ENCODE results near the gene KCNG3. TPM values are rescaled to one million over a fixed set of nuclear protein-coding genes. Genes with fewer than 3 reads are reported as not detected.

Gene KCNG3
- total and polyA plus RNA-seq, 2 of the 13 experiments (the other 11 are each of a cell fraction or from before 2014, with no cell fraction given), result 2.8 to 4.8 TPM

DNA sequence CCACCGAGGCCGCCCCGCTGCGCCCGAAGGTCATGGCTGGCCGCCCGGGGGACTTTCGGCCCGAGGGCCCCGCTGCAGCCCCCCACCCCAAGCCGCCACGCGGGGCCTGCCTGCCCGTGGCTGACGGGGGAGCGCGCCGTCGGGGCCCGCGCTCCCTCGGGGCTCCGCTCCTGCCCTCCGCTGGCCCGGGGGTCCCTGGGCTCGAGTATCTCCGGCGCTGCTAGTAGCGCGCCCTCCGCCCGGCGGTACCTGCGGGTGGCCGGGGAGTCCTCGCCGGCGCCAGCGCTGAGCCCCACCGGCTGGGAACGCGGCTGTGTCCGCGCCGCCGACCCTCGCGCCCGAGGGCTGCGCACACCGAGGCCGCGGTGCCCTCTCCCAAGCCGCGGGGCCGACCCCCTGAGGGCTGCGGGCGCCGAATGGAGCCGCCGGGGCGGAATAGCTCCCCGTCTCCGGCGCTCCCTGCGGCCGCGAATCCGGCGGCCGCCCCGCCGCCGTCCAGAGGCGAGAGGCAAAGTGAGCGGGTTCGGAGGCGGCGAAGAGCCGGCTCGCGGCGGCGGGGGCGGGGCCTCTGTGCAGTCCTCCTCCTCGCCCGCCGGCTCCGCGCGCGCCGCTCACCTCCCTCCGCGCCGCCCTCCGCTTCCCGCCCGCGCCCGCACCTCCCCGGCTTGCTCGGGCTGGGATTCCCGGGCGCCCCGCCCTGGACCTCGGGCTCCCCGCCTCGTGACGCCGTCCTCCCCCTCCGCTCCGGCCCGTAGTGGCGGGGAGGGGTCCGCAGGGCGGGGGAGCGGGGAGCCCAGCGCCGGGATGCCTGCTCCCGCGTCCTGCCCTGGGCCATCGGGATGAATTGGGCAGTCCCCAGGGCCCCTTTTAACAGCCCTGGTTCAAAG lies at the start of gene KCNG3 (continued):
- TF ChIP-seq, protein P1, sequence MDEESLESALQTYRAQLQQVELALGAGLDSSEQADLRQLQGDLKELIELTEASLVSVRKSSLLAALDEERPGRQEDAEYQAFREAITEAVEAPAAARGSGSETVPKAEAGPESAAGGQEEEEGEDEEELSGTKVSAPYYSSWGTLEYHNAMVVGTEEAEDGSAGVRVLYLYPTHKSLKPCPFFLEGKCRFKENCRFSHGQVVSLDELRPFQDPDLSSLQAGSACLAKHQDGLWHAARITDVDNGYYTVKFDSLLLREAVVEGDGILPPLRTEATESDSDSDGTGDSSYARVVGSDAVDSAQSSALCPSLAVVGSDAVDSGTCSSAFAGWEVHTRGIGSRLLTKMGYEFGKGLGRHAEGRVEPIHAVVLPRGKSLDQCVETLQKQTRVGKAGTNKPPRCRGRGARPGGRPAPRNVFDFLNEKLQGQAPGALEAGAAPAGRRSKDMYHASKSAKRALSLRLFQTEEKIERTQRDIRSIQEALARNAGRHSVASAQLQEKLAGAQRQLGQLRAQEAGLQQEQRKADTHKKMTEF (CRISPR knock-in tag; IDR thresholded peaks at IDR 0.05), result peak; percentile 3; the same call in 1 of the 2 replicates
- TF ChIP-seq POLR2AphosphoS5 (IDR thresholded peaks at IDR 0.05; ENCODE audit: low read depth, low read length) (peak; percentile 70), ZFX (CRISPR knock-in tag; IDR thresholded peaks at IDR 0.05; ENCODE audit: low read depth) (peak; percentile 48; the same call in 1 of the 2 replicates), SMAD1 (CRISPR knock-in tag; IDR thresholded peaks at IDR 0.05; ENCODE audit: borderline replicate concordance, low read depth) (peak; percentile 35; the same call in 1 of the 2 replicates), SMAD3 (CRISPR knock-in tag; IDR thresholded peaks at IDR 0.05) (0 out of 2 replicates have a peak, but pooled peaks have one; percentile 0), WIZ (CRISPR knock-in tag; IDR thresholded peaks at IDR 0.05) (no peak), NR2F6 (IDR thresholded peaks at IDR 0.05) (no peak), NR2F6 (CRISPR knock-in tag; IDR thresholded peaks at IDR 0.05) (no peak), ZFP62 (CRISPR knock-in tag; IDR thresholded peaks at IDR 0.05) (no peak), TAF1 (CRISPR knock-in tag; IDR thresholded peaks at IDR 0.05) (peak; percentile 50), PAWR (CRISPR knock-in tag; IDR thresholded peaks at IDR 0.05; ENCODE audit: borderline replicate concordance) (no peak), ZNF343 (CRISPR knock-in tag; IDR thresholded peaks at IDR 0.05) (peak; percentile 46; the same call in 1 of the 2 replicates), HNRNPLL (IDR thresholded peaks at IDR 0.05; ENCODE audit: low read depth, low read length, poor library complexity, severe bottlenecking) (peak; percentile 67), MEIS2 (CRISPR knock-in tag; IDR thresholded peaks at IDR 0.05) (peak; percentile 31; the same call in 1 of the 2 replicates), GATAD2A (CRISPR knock-in tag; IDR thresholded peaks at IDR 0.05) (0 out of 2 replicates have a peak, but pooled peaks have one; percentile 15), GATAD1 (CRISPR knock-in tag; IDR thresholded peaks at IDR 0.05) (0 out of 2 replicates have a peak, but pooled peaks have one; percentile 19), SIX4 (CRISPR knock-in tag; IDR thresholded peaks at IDR 0.05) (peak; percentile 44; the same call in 1 of the 2 replicates)
- TF ChIP-seq, protein P2, sequence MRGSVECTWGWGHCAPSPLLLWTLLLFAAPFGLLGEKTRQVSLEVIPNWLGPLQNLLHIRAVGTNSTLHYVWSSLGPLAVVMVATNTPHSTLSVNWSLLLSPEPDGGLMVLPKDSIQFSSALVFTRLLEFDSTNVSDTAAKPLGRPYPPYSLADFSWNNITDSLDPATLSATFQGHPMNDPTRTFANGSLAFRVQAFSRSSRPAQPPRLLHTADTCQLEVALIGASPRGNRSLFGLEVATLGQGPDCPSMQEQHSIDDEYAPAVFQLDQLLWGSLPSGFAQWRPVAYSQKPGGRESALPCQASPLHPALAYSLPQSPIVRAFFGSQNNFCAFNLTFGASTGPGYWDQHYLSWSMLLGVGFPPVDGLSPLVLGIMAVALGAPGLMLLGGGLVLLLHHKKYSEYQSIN (CRISPR knock-in tag; IDR thresholded peaks at IDR 0.05; ENCODE audit: borderline replicate concordance), result no peak
- TF ChIP-seq, protein P3, sequence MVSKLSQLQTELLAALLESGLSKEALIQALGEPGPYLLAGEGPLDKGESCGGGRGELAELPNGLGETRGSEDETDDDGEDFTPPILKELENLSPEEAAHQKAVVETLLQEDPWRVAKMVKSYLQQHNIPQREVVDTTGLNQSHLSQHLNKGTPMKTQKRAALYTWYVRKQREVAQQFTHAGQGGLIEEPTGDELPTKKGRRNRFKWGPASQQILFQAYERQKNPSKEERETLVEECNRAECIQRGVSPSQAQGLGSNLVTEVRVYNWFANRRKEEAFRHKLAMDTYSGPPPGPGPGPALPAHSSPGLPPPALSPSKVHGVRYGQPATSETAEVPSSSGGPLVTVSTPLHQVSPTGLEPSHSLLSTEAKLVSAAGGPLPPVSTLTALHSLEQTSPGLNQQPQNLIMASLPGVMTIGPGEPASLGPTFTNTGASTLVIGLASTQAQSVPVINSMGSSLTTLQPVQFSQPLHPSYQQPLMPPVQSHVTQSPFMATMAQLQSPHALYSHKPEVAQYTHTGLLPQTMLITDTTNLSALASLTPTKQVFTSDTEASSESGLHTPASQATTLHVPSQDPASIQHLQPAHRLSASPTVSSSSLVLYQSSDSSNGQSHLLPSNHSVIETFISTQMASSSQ (IDR thresholded peaks at IDR 0.05; ENCODE audit: low read depth), result no peak
- TF ChIP-seq, protein P3 (CRISPR knock-in tag; IDR thresholded peaks at IDR 0.05; ENCODE audit: borderline replicate concordance), result 0 out of 2 replicates have a peak, but pooled peaks have one; percentile 3
- TF ChIP-seq, protein P4, sequence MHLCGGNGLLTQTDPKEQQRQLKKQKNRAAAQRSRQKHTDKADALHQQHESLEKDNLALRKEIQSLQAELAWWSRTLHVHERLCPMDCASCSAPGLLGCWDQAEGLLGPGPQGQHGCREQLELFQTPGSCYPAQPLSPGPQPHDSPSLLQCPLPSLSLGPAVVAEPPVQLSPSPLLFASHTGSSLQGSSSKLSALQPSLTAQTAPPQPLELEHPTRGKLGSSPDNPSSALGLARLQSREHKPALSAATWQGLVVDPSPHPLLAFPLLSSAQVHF (CRISPR knock-in tag; IDR thresholded peaks at IDR 0.05), result no peak
- TF ChIP-seq, protein P5, sequence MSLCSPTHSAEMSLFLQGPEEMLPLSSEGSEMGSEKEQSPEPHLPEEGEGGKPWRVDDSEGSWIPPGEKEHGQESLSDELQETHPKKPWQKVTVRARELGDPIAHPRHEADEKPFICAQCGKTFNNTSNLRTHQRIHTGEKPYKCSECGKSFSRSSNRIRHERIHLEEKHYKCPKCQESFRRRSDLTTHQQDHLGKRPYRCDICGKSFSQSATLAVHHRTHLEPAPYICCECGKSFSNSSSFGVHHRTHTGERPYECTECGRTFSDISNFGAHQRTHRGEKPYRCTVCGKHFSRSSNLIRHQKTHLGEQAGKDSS (CRISPR knock-in tag; IDR thresholded peaks at IDR 0.05; ENCODE audit: borderline replicate concordance, low read depth), result 0 out of 2 replicates have a peak, but pooled peaks have one; percentile 10
